ENCODE data around the gene PITPNM3.
A peak's percentile ranks its signal among the peaks of the same experiment; 100 is the strongest.

The PITPNM3 gene

DNA sequence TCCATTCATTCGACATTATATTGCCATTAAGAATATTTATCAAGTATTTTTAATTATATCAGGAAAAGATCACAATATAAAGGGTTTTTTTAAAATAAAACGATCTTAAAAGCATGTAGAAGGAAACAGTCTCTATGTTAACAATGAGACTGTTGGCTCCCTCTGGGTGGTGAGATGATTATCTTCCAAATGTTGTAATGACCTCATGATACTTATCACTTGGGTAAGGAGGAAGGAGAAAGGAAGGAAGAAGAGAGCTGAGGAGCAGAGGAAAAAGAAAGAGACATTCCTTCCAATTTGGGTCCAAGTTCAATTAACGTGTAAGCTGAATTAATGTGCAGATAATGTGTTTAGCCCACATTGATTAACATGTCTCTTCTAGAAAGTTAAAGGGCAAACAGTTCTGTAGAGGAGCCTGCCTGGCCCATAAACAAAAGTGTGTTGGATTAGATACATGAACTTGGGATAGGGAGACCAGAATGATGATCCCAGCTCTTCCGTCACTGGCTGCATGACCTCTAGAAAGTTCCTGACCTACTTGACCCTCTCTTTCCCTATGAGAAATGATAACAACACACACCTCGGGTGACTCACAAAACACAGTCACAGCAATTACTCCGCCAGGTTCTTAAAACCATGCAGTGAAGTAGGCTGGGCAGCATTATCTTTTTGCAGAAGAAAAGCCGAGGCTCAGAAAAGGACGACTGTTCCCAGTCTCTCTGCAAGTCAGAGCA lies 80.1 kb downstream of the PITPNM3 start:
- no peak for DNase-seq

DNA sequence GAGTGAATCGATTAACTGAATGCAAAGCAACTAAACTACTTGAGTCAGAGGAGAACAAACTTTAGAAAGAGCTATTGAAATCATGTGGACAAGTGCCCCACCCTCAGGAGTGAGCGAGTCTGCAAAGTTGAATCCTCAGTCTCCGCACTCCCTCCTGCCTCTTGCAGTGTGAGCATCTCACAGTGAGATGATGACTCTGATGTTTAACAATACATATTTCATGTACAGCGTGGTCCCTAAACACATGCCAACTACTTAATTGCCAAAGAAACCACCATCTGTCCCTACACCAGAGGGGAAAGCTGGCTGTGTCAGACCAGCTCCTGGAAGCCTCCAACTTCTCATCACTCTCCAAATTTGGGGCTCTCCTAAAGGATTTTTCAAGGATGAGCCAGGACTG lies 80.9 kb downstream of the PITPNM3 start:
- DNase-seq: no peak

DNA sequence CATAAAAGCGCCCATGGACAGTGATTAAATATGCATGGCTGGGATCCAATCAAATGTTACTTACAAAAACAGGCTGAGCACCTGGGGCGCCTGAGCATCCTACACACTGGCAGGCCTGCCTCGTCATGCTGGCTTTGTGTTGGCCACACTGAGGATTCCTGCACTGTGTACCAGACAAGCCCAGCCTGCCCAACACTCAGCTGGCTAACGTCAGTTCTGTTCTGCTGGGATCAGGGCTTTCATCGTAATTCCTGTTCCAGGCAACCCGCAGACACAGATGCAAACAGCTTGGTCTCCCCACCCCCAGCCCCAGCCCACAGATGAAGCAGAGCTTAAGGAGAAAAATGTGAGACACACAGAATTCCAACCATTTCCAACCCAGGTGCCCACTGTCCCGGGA lies 81.4 kb downstream of the PITPNM3 start:
- DNase-seq: no peak

DNA sequence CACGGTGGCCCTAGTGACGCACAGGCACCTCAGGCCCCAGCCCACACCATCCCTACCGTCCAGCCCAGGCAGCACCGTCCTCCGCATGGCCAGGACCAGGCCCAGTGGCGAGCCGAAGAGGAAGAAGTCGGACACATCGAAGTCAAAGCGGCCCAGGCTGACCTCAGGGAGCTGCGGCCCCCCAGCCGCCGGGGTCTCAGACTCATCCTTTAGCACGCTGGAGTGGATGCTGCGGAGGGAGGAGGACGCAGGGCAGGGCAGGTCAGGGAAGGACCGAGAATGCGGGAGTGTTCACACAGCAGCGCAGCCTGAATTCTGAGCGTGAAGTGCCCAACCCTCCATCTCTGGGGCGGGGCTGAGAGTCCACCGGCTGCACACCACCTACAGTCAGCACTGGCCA lies 82.0 kb downstream of the PITPNM3 start:
- no peak for DNase-seq

DNA sequence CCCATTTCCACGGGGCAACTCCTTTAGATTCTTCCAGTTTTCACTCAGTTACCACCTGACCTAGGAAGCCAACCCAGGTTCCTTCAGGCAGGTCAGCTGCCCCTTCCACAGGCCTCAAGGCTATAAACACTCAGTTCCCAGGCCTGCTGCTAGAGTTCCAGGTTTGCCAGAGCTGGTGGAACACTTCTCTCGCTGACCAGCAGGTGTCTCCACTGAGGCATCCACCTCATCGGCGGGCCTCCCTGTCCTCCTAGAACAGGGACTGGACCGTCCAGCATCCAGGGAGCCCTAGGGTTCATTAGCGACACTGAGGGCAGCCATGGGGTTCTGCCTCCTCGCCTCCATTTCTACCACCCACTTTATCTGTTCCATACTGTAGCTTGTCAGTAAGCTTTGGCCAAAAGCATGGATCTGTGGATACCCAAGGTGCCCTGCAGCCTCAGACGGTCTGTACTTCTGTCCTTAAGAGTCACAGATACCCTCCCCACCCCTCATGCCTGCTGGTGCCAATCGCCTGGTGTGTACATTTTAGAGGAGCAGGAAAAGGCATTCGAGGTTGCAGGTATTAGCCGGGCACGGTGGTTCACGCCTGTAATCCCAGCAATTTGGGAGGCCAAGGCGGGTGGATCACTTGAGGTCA lies 83.1 kb downstream of the PITPNM3 start:
- peak; percentile 76 for DNase-seq

DNA sequence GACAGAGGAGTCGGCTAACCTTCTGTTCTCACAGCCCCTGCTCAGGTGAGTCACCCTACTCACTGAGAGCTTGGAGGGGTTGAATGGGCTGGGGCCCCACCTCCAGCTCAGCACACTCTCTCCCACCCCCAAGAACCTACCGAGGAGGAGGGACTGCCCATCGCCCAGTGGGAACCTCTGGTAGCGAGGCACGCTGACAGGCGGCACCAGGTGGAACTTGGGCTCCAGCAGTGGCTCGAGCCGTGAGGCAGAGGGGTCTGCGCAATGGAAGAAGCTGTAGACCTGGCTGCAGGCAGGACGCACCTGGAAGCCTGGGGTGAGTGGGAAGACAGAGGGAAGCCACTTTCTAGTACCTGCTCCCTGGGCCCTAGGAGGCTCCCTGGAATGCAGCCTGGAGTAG lies 83.8 kb downstream of the PITPNM3 start:
- DNase-seq: no peak

DNA sequence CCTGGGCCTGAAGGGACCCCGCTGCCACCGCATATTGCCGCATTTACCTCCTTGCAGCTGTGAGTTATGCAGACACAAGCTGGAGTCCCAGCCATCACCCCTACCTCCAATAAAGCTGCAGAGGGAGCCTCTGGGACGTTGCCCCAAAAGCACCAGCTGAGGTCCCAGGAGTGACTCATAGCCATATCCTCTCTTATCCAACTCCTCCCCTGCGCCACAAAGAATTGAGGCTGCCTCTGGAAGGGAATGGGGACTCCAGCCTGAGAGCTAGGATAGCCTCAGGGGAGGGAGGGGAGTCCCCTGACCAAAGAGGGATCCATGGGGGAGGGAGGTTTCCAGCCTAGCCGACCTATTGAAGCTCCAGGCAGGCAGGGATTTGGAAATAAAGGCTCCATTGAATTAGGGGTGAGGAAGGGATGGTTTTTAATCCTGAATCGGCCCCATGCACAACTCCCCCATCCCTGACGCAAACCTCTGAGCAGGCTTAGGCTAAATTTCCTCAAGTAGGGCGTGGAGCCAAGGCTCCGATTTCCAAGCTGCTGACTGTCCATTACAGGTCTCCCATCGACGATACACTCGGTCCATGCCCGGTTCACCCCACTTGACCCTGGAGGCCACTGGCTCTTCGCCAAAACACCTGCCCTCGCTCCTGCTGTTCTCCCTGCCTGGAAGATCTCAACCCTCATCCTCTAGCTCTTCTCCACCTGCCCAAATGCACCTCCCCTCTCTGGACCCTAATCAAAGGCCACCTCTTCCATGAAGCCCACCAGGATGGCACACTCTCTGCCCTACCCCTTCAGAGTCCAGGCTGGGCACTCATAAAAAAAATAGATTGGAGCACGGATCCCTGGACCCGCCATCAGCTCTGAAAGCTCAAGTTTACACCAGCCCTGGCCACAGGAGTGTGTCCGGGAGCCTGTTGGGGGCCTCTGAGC lies 84.6 kb downstream of the PITPNM3 start:
- DNase-seq: no peak

DNA sequence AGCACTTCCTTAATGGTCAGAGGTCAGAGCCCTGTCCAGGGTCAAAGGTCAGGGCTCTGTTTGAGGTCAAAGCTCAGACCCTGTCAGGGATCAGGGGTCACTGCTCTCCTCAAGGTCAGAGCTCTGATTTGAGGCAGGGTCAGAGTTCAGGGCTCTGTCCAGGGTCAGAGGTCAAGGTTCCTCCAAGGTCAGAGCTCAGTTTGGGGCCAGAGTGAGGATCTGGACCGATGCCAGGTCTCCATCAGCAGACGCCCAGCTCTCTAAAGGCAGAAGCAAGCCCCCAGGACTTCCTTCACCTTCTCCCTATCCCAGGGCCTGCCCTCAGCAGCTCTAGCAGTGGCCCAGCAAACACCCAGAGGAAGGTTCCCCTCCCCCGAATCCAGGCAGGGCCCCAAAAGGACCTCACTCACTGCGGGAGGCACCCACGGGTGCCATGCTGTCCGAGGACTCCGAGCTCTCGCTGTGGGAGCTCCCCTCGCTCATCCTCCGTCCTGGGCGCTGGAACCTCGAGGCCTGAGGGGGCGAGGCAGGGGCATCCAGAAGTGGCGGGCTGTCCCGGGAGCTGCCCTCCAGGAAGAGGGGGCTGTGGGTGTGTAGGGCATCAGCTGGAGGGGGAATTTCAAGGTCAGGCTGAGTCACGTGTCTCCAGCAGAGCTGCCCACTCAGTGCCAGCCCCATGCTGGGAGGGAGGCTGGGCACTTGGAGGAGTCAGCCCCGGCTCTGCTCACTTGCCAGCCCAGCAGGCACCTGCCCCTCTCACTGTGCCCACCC lies 85.4 kb downstream of the PITPNM3 start:
- no peak for DNase-seq

DNA sequence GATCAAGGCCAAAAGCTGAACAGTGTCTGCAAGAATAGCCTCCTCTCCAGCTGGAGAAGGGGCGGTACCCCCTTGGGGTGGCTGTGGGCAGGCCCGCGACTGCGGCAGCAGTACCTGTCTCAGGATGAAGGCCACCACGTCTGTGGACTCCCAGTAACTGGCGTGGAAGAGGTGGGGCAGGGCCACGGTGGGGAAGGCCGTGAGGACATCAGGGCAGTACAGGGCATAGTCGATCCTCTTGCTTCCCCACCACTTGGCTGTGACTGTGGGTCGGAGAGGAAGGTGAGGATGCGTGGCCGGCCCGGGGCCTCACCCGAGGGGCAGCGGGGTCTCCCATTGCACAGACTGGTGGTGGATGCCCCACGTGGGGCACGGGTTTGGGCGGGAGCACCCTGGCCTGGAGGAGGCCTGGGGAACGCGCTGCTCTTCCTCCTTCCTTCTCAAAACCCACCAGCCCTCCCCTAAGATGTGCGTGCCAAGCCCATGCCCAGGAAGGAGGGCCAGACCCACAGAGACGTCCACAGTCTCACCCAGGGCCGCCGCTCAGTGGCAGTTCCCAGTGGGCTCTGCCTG lies 86.1 kb downstream of the PITPNM3 start:
- DNase-seq: no peak

DNA sequence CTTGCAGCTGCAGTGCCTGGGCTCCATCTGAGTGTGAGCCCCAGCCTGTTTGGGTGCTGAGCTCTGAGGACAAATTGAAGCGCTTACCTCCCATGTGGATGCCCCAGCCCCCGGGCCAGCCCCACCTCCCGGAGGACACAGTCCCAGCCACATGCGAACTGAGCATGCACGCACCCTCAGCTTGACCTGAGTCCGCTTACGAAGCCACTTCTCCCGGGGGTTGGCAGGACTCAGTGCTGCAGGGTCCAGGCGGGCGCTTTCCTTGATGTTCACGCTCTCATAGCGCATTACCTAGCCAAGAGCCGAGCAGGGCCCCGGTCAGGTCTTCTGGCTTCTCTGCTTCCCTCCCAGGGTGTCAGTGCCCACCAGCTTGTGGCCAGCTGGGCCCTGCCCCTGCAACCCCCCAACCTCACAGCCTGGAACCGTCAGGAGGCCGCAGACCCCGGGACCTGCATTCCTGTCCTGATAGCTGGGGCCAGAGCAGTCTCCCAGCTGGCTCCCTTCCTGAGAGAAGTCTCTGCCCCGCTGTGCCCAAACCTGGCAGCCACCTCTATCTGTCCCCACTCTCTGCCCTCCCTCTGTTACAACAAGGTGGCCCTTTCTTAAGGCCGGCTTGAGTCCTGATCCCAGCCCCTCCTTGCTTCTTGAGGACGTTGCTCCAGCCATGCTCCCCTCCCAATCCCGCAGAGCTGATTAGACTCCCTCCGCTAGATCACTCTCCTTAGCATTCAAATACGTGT lies 88.1 kb downstream of the PITPNM3 start:
- DNase-seq: no peak

DNA sequence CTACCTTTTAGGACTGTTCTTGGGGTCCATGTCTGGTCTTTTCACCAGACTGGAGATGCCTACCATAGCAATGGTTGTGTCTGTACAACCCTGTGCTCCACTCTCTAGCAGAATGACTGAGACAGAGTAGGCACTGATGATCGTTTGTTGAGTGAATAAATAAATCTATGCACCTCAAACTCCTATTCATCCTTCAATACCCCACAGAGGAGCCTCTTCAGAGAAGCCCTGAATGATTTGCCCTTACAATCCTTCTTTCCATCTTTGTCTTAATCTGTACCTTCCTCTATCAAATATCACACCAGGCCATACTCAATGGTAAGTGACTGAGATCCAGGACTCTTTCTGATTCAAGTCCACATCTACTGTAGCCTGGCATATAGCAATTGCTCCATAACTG lies 88.8 kb downstream of the PITPNM3 start:
- DNase-seq: no peak

DNA sequence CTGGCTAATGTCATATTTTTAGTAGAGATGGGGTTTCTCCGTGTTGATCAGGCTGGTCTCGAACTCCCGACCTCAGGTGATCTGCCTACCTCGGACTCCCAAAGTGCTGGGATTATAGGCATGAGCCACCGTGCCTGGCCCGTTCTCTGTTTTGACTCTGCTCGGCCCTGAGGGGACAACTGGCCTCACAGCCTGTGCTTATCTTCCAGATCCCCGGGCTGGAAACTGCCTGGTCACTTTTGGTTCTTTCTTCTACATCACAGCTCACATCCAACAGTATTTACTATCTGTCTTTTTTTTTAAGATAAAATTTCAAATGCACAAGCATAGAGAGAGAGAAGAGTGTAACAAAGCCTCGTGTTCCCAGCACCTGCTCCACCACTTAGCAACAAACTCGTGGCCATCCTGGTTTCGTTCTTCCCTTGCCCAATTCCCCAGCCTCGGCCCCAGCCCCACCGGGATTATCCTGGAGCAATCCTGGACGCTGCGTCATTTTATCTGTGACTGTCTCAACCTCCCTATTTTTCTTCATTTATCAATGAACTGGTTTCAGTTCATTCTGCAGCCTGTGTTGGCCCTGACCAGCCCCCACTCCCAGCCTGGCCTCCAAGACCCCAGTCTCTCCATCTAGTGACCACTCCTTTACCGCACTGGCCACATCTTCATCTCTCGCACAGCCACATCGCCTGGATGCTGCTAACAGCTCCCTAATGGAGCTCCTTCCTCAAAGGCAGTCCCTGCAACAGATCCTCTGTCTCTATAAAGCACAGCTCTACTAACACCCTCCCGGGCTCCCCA lies 91.0 kb downstream of the PITPNM3 start:
- no peak for DNase-seq

DNA sequence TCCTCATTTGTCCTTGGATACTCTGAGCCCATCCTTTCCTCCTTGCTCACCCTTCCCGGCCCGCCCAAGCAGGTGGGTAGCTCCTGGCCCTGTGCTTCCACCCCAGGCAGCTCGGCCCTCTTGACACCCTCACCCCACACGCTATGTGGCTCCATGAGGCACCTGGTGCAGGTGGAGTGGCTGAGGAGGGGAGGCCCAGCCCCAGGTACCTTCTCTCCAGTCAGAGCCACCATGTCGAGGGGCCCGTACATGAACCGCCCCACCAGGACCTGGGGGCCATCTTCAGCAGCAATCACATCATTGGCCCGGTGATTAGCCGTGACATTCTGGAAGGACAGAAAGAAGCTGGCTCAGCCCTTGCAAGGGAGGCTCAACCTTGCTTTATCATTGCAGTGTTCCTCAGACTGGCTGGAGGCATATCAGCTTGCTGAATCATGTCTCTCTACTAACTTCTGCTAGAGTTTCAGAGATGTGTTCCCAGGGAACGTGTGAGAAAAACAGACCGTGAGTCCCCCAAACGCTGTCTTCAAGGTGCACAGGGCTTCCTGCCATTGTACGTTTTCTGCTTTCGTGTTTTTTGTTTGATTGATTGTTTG lies 91.8 kb downstream of the PITPNM3 start:
- DNase-seq: no peak

DNA sequence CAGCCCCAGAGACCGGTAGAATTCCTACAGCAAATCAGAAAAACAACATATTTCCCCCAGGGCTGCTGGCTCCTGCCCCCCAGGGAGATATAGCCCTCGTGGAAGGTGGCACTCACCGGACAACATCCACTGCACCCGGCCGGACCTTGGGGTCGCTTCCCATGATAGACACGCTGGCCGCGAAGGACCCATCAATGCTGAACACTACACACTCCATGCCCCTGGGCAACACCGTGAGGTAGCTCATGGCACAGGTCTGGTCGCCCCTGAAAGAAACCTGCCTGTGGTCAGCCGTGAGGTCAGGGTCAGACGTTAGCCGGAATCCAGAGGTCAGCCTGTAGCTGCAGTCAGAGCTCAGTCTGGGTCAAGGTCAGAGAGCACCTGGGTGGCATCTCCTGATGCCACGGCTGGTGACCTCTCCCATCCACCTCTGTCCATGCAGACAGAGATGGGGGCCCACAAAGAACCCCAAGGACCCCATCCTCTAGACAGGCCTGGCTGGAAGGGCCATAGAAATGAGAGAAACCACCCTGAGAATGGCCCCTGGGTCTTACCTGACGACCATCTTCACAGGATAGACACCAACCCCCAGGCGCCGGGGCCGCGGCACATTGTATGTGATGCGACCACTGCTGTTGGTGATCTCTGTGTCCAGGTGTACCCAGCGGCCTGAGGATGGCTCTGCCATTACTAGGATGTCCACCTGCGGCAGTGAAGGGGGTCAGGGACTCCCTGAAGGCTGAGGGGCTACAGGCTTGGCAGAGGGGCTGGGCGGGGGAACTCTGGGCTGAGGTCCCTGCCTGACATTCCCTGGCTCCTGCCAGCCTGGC lies 92.5 kb downstream of the PITPNM3 start:
- DNase-seq: no peak

DNA sequence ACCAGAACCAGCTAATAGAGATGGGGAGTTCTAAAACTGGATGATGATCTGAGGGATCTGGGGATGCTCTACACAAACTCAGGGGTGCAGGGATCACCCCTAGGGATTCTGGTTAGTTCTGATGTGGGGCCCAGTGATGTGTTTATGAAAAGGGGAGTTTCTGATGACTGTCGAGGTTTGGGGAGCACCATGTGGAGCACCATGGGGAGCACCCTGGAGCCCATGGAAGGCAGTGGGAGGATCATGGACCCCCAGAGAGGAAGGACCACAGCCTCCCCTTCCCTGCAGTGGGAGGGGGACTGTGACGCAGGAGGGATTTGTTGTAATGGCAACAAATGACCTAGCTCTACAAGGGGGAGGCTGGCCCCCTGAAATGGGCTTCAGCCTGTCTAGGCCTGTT lies 93.7 kb downstream of the PITPNM3 start:
- DNase-seq: no peak

DNA sequence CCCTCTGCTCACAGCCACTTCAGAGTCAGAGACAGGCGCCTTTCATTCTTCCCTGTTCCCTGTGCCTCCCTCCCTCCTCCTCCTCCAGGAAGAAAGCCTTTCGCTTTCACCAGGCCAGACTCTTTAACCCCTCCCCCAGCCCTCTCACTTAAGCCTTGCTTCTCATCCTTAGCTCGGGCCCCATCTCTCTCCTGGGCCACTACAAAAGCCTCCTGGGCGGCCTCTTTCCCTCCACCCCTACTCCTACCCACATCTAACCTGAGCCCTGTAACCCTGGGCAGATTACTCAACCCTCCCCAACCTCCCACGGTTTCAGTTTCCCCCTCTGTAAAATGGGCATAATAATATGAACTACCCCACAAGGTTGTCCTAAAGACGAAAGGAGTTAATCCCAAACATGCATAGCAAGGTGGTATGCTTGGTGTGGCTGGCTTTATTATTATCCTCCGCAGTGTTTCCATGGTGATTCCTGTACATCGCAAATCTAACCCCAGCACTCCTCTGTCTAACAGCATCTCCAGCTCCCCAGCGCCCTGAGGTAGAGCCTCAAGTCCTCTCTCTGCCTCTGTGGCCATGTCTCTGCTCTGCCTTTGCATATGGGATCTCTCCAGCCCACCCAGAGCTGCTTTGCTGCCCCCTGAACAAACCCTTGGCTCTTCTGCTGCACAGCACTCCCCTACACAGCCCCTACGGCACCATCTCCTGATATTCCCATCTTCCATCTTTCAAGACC lies 94.4 kb downstream of the PITPNM3 start:
- DNase-seq: peak; percentile 45

DNA sequence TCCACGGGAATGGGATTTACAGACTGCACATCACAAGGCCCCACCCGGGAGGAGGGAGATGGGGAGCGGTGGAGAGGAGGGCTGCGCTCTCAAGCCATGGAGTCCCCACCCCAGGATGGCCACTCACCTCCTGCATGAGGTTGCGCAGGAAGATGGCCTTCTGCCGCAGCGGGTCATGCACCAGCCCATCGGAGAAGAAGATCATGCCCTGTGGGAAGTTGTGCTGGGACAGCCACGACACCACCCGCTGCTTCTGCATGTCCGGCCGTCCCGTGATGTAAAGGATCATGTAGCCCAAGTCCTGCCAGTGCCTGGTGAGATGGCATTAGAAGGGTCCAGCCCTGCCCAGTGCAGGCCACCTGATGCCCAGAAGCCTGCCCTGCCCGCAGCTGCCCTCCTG lies 95.1 kb downstream of the PITPNM3 start:
- DNase-seq: no peak

DNA sequence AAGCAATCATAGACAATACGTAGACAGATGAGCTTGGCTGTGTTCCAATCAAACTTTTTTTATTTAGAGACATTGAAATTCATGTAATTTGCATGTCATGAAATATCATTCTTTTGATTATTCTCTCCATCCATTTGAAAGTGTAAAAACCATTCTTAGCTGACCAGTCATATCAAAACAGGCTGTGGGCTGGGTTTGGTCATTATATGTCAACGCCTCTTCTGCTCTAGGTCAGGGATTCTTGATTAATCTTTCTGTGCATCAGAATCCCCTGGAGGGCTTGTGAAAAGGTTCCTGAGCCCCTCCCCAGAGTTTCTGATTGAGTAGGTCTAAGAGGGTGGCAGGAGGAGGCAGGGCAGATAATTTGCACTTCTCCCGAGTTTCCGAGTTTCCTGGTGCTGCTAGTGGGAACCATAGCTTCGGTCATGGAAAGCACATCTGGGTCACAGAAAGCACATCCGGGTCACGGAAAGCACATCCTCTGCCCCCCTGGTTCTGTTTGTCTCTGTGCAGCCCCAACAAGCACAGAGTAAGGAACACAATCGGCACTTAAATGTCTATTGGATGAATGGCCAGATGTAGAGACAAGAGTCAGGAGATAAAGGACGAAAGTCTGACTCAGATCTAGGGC lies 95.7 kb downstream of the PITPNM3 start:
- DNase-seq: peak; percentile 13
